Measurements from ENCODE around the gene KCNA1. TPM values are rescaled to one million over a fixed set of nuclear protein-coding genes. Genes with fewer than 3 reads are reported as not detected.
"Not testable (repeated sequence)": the region's sequence is repeated elsewhere in the genome, so short reads cannot be mapped to it uniquely, and the experiment has no call there.

The KCNA1 gene
- total and polyA plus RNA-seq, 8 donors, result 0.15 to 5.4 (median 1.9) TPM; not detected in 4

GRCh38 chr12:4870423-4870822, 39.3 kb upstream of the KCNA1 start:
- H3K36me3 ChIP-seq, result no peaks in the 10 kb centered on the region
- H3K27me3 ChIP-seq, result peaks cover 0 to 45% (median 5%) of the 10 kb centered on the region in 3 donors
- TF ChIP-seq EP300 (IDR thresholded peaks at IDR 0.05) (no peak), POLR2A (IDR thresholded peaks at IDR 0.05) (no peak), CTCF (IDR thresholded peaks at IDR 0.05) (no peak), POLR2AphosphoS5 (IDR thresholded peaks at IDR 0.05) (no peak)
- 81 to 91% (median 87%) methylated on average over 3 of the region's 3 CpGs for WGBS, 5 donors
- peaks cover 0 to 7% (median 0%) of the 10 kb centered on the region in 4 donors for H3K4me1 ChIP-seq
- intact Hi-C loops (cut with DNase I; ENCODE audit: low total_unique reads), result no loop called here
- no peak overlapping the region for H3K4me3 ChIP-seq
- no peak for DNase-seq
- no peak overlapping the region for H3K27ac ChIP-seq
- no peaks in the 10 kb centered on the region for H3K9me3 ChIP-seq

- no peak for DNase-seq
- no peaks in the 10 kb centered on the region for H3K36me3 ChIP-seq
- H3K27me3 ChIP-seq, result peaks cover 0 to 38% (median 5%) of the 10 kb centered on the region in 3 donors
- H3K27ac ChIP-seq, result no peak overlapping the region
- no peak overlapping the region for H3K4me3 ChIP-seq
- WGBS, 5 donors, result 84 to 91% (median 87%) methylated on average over 9 of the region's 9 CpGs
- TF ChIP-seq POLR2A (IDR thresholded peaks at IDR 0.05) (no peak), CTCF (IDR thresholded peaks at IDR 0.05) (no peak), POLR2AphosphoS5 (IDR thresholded peaks at IDR 0.05) (no peak), EP300 (IDR thresholded peaks at IDR 0.05) (no peak)
- H3K9me3 ChIP-seq, result no peaks in the 10 kb centered on the region
- intact Hi-C loops (cut with DNase I; ENCODE audit: low total_unique reads), result no loop called here
- H3K4me1 ChIP-seq, result no peaks in the 10 kb centered on the region
Measured at GRCh38 chr12:4871514-4871913, 38.2 kb upstream of the KCNA1 start.

GRCh38 chr12:4873947-4874346, 35.8 kb upstream of the KCNA1 start:
- H3K9me3 ChIP-seq, result no peaks in the 10 kb centered on the region
- H3K27me3 ChIP-seq, result peaks cover 0 to 25% (median 5%) of the 10 kb centered on the region in 3 donors
- intact Hi-C loops (cut with DNase I; ENCODE audit: low total_unique reads), result no loop called here
- no peaks in the 10 kb centered on the region for H3K36me3 ChIP-seq
- no peak overlapping the region for H3K4me3 ChIP-seq
- no peak for DNase-seq
- no peaks in the 10 kb centered on the region for H3K4me1 ChIP-seq
- TF ChIP-seq EP300 (IDR thresholded peaks at IDR 0.05) (no peak), CTCF (IDR thresholded peaks at IDR 0.05) (no peak), POLR2A (IDR thresholded peaks at IDR 0.05) (no peak)
- 66 to 84% (median 75%) methylated on average over 1 of the region's 1 CpG for WGBS, 5 donors
- no peak overlapping the region for H3K27ac ChIP-seq

GRCh38 chr12:4874671-4875070, 35.0 kb upstream of the KCNA1 start:
- DNase-seq, result no peak
- no peaks in the 10 kb centered on the region for H3K4me1 ChIP-seq
- H3K27me3 ChIP-seq, result peaks cover 0 to 28% (median 5%) of the 10 kb centered on the region in 3 donors
- no peaks in the 10 kb centered on the region for H3K36me3 ChIP-seq
- no peak for TF ChIP-seq CTCF (IDR thresholded peaks at IDR 0.05)
- TF ChIP-seq POLR2A (IDR thresholded peaks at IDR 0.05), result no peak
- TF ChIP-seq POLR2AphosphoS5 (IDR thresholded peaks at IDR 0.05), result no peak
- 55 to 65% (median 59%) methylated on average over 2 of the region's 2 CpGs for WGBS, 5 donors
- H3K9me3 ChIP-seq, result peaks cover 0 to 7% (median 7%) of the 10 kb centered on the region in 4 donors
- intact Hi-C loops (cut with DNase I; ENCODE audit: low total_unique reads), result no loop called here
- H3K4me3 ChIP-seq, result no peak overlapping the region
- no peak overlapping the region for H3K27ac ChIP-seq

- H3K9me3 ChIP-seq; DNase-seq; H3K27ac ChIP-seq; intact Hi-C loops (cut with DNase I; ENCODE audit: low total_unique reads); H3K4me1 ChIP-seq; H3K36me3 ChIP-seq; H3K4me3 ChIP-seq: not testable (repeated sequence)
- peaks cover 0 to 16% (median 3%) of the 10 kb centered on the region in 3 donors for H3K27me3 ChIP-seq
- WGBS, 5 donors, result 86 to 100% (median 92%) methylated on average over 2 of the region's 2 CpGs
Measured at GRCh38 chr12:4879481-4879880, 30.2 kb upstream of the KCNA1 start.
